Activated T-cell treated with anti-CD3 and anti-CD28 coated beads, Interleukin-2, amount 50 U/mL, for 4 hours (primary cell): ENCODE results near the gene MMP28. TPM values are rescaled to one million over a fixed set of nuclear protein-coding genes. Genes with fewer than 3 reads are reported as not detected.

Experiments
- ATAC-seq, 2 donors: fragments of 200-7000 bp; cut with Tn5 transposase; one replicate each; pipeline ENCODE4 v1.10.0; 2021
- DNase-seq: peaks from one replicate; pipeline ENCODE4 v3.0.0-alpha.2; 2020
- H3K27me3 Mint-ChIP-seq: one replicate; pipeline ENCODE4 v1.8.0; 2021; ENCODE audit warnings: low read depth, mixed read lengths
- H3K36me3 Mint-ChIP-seq: one replicate; pipeline ENCODE4 v1.8.0; 2022; ENCODE audit warnings: mixed read lengths; ENCODE audit not compliant: insufficient read depth
- H3K4me1 Mint-ChIP-seq: one replicate; pipeline ENCODE4 v1.8.0; 2021; ENCODE audit warnings: low read depth, mixed read lengths
- H3K4me3 Mint-ChIP-seq: one replicate; pipeline ENCODE4 v1.8.0; 2021; ENCODE audit warnings: mild to moderate bottlenecking, moderate library complexity, mixed read lengths
- H3K9me3 Mint-ChIP-seq: one replicate; pipeline ENCODE4 v1.8.0; 2021; ENCODE audit warnings: mixed read lengths
- total RNA-seq, 3 donors: library from RNA; stranded (reverse); gene quantifications; one replicate each; pipeline ENCODE4 v1.2.1, GENCODE V29; 2021

MMP28 gene
- total RNA-seq, 3 donors from 2014 or later = 0.23 to 0.29 TPM; not detected in 1

- peaks cover 7% of the 10 kb centered on the region for H3K27me3 Mint-ChIP-seq
- DNase-seq (no peak), ATAC-seq (no peak)
- no peak overlapping the region for H3K4me3 Mint-ChIP-seq
- peaks cover 11% of the 10 kb centered on the region for H3K4me1 Mint-ChIP-seq
- peaks cover 2% of the 10 kb centered on the region for H3K36me3 Mint-ChIP-seq
- no peaks in the 10 kb centered on the region for H3K9me3 Mint-ChIP-seq
These were observed 60.2 kb downstream of the MMP28 start for GRCh38 chr17:35735036-35735805.

- peaks cover 17% of the 10 kb centered on the region for H3K4me1 Mint-ChIP-seq
- H3K27me3 Mint-ChIP-seq = no peaks in the 10 kb centered on the region
- no peak for ATAC-seq
- no peak overlapping the region for H3K4me3 Mint-ChIP-seq
- H3K9me3 Mint-ChIP-seq = no peaks in the 10 kb centered on the region
- no peak for DNase-seq
- peaks cover 2% of the 10 kb centered on the region for H3K36me3 Mint-ChIP-seq
These were observed 61.0 kb downstream of the MMP28 start for GRCh38 chr17:35734396-35734795.

GRCh38 chr17:35733366-35733765, 62.1 kb downstream of the MMP28 start:
- Mint-ChIP-seq H3K27me3 (no peaks in the 10 kb centered on the region), H3K9me3 (no peaks in the 10 kb centered on the region), H3K4me3 (no peak overlapping the region), H3K4me1 (peaks cover 17% of the 10 kb centered on the region), H3K36me3 (peaks cover 6% of the 10 kb centered on the region)
- ATAC-seq (no peak), DNase-seq (no peak)

GRCh38 chr17:35732806-35733136, 62.7 kb downstream of the MMP28 start:
- Mint-ChIP-seq H3K9me3 (no peaks in the 10 kb centered on the region), H3K4me3 (peak overlapping the region; percentile 76), H3K4me1 (peaks cover 17% of the 10 kb centered on the region), H3K27me3 (no peaks in the 10 kb centered on the region), H3K36me3 (peaks cover 12% of the 10 kb centered on the region)
- DNase-seq (no peak), ATAC-seq (no peak)

- Mint-ChIP-seq H3K4me3 (peak overlapping the region; percentile 76), H3K36me3 (peaks cover 12% of the 10 kb centered on the region), H3K4me1 (peaks cover 17% of the 10 kb centered on the region), H3K27me3 (no peaks in the 10 kb centered on the region), H3K9me3 (no peaks in the 10 kb centered on the region)
- DNase-seq (no peak), ATAC-seq (peak; percentile 30 to 42)
These were observed 63.3 kb downstream of the MMP28 start for GRCh38 chr17:35731917-35732805.

- DNase-seq = peak; percentile 50
- Mint-ChIP-seq H3K36me3 (peaks cover 12% of the 10 kb centered on the region), H3K4me1 (peaks cover 17% of the 10 kb centered on the region), H3K27me3 (no peaks in the 10 kb centered on the region), H3K4me3 (peak within 1 kb of the TSS; percentile 82), H3K9me3 (no peaks in the 10 kb centered on the region)
- peak; percentile 84 to 87 for ATAC-seq
These were observed 64.1 kb downstream of the MMP28 start, which contains the start of gene RASL10B for GRCh38 chr17:35731239-35731916. RASL10B (plus strand) TSS chr17:35731639; CDS start chr17:35735185, 3,546 bp downstream.

- peaks cover 17% of the 10 kb centered on the region for H3K4me1 Mint-ChIP-seq
- H3K4me3 Mint-ChIP-seq = peak overlapping the region; percentile 82
- no peaks in the 10 kb centered on the region for H3K27me3 Mint-ChIP-seq
- DNase-seq (no peak), ATAC-seq (no peak)
- no peaks in the 10 kb centered on the region for H3K9me3 Mint-ChIP-seq
- H3K36me3 Mint-ChIP-seq = peaks cover 17% of the 10 kb centered on the region
These were observed 64.9 kb downstream of the MMP28 start for GRCh38 chr17:35730400-35731005.

GRCh38 chr17:35729405-35729833, 66.0 kb downstream of the MMP28 start:
- H3K36me3 Mint-ChIP-seq = peaks cover 28% of the 10 kb centered on the region
- no peaks in the 10 kb centered on the region for H3K9me3 Mint-ChIP-seq
- H3K27me3 Mint-ChIP-seq = no peaks in the 10 kb centered on the region
- DNase-seq (no peak), ATAC-seq (no peak)
- peak overlapping the region; percentile 20 for H3K4me3 Mint-ChIP-seq
- H3K4me1 Mint-ChIP-seq = peaks cover 17% of the 10 kb centered on the region

GRCh38 chr17:35728551-35728950, 66.9 kb downstream of the MMP28 start:
- Mint-ChIP-seq H3K9me3 (no peaks in the 10 kb centered on the region), H3K27me3 (no peaks in the 10 kb centered on the region), H3K36me3 (peaks cover 36% of the 10 kb centered on the region), H3K4me1 (peaks cover 17% of the 10 kb centered on the region), H3K4me3 (no peak overlapping the region)
- ATAC-seq (no peak), DNase-seq (no peak)

GRCh38 chr17:35727635-35728034, 67.8 kb downstream of the MMP28 start:
- Mint-ChIP-seq H3K4me1 (peaks cover 17% of the 10 kb centered on the region), H3K27me3 (no peaks in the 10 kb centered on the region), H3K4me3 (no peak overlapping the region), H3K9me3 (no peaks in the 10 kb centered on the region), H3K36me3 (peaks cover 43% of the 10 kb centered on the region)
- ATAC-seq (no peak), DNase-seq (no peak)

GRCh38 chr17:35726953-35727460, 68.4 kb downstream of the MMP28 start:
- Mint-ChIP-seq H3K4me3 (no peak overlapping the region), H3K9me3 (no peaks in the 10 kb centered on the region), H3K4me1 (peaks cover 17% of the 10 kb centered on the region), H3K27me3 (no peaks in the 10 kb centered on the region), H3K36me3 (peaks cover 43% of the 10 kb centered on the region)
- ATAC-seq = no peak
- no peak for DNase-seq

- no peaks in the 10 kb centered on the region for H3K9me3 Mint-ChIP-seq
- ATAC-seq (no peak), DNase-seq (no peak)
- peaks cover 17% of the 10 kb centered on the region for H3K4me1 Mint-ChIP-seq
- H3K4me3 Mint-ChIP-seq = no peak overlapping the region
- H3K27me3 Mint-ChIP-seq = no peaks in the 10 kb centered on the region
- H3K36me3 Mint-ChIP-seq = peaks cover 44% of the 10 kb centered on the region
These were observed 69.1 kb downstream of the MMP28 start for GRCh38 chr17:35726127-35726952.

- Mint-ChIP-seq H3K27me3 (no peaks in the 10 kb centered on the region), H3K36me3 (peaks cover 47% of the 10 kb centered on the region), H3K4me1 (peaks cover 11% of the 10 kb centered on the region), H3K4me3 (no peak overlapping the region), H3K9me3 (no peaks in the 10 kb centered on the region)
- ATAC-seq (no peak), DNase-seq (no peak)
These were observed 69.7 kb downstream of the MMP28 start for GRCh38 chr17:35725802-35726126.
